Measurements from ENCODE around the gene SCFD2. TPM values are rescaled to one million over a fixed set of nuclear protein-coding genes. Genes with fewer than 3 reads are reported as not detected.

SCFD2 gene
- total and polyA plus RNA-seq, 7 donors, result 3.7 to 16.6 (median 10.7) TPM

GRCh38 chr4:52869656-52870055 is 496.2 kb downstream of the SCFD2 start:
- no peak for DNase-seq
- Histone ChIP-seq H3K27me3 (no peaks in the 10 kb centered on the region), H3K4me1 (peaks cover 0 to 44% (median 26%) of the 10 kb centered on the region in 4 donors), H3K9me3 (no peaks in the 10 kb centered on the region), H3K36me3 (no peaks in the 10 kb centered on the region), H3K27ac (no peak overlapping the region), H3K4me3 (no peak overlapping the region)
- intact Hi-C loops (cut with DNase I), result loop anchor here (10.0 kb wide), 1 partner anchor 325 kb away; no protein-coding TSS in a partner anchor
- TF ChIP-seq EP300 (IDR thresholded peaks at IDR 0.05) (no peak), POLR2AphosphoS5 (IDR thresholded peaks at IDR 0.05) (no peak), POLR2A (IDR thresholded peaks at IDR 0.05) (no peak), CTCF (IDR thresholded peaks at IDR 0.05) (no peak)
- WGBS, 2 donors, result 83 to 92% methylated on average over 1 of the region's 1 CpG

- no peaks in the 10 kb centered on the region for H3K9me3 ChIP-seq
- intact Hi-C loops (cut with DNase I), result loop anchor here (10.0 kb wide), 1 partner anchor 324 kb away; no protein-coding TSS in a partner anchor
- H3K4me3 ChIP-seq, result no peak overlapping the region
- H3K27ac ChIP-seq, result peak overlapping the region in 1 of 4 donors; percentile 5
- DNase-seq, result peak; percentile 70
- WGBS, 2 donors, result 71 to 78% methylated on average over 12 of the region's 12 CpGs
- H3K36me3 ChIP-seq, result no peaks in the 10 kb centered on the region
- peaks cover 0 to 47% (median 29%) of the 10 kb centered on the region in 4 donors for H3K4me1 ChIP-seq
- TF ChIP-seq EP300 (IDR thresholded peaks at IDR 0.05) (no peak), POLR2A (IDR thresholded peaks at IDR 0.05) (no peak), CTCF (IDR thresholded peaks at IDR 0.05) (no peak), POLR2AphosphoS5 (IDR thresholded peaks at IDR 0.05) (no peak)
- no peaks in the 10 kb centered on the region for H3K27me3 ChIP-seq
Observed at GRCh38 chr4:52869196-52869595, 496.7 kb downstream of the SCFD2 start.

DNA sequence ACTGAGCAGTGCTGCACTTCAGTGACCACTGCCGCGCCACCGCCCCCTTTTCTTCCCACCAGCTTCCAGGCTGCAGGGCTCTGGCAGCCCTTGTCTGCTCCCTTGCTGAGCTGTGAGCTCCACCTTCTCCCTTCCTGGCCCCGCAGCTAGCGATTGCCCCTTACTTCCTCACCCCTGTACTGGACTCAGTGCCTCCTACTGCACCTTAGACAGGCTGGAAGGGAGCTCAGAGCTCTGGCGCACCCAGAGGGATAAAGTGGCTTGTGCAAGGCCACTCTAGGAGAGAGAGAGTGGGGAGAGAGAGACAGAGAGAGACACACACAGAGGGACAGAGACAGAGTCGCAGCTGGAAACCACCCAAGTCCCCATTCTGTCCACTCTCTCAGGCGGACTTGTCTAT is 497.7 kb downstream of the SCFD2 start:
- Histone ChIP-seq H3K9me3 (no peaks in the 10 kb centered on the region), H3K4me3 (no peak overlapping the region), H3K36me3 (no peaks in the 10 kb centered on the region), H3K27me3 (peaks cover 0 to 3% (median 0%) of the 10 kb centered on the region in 3 donors), H3K4me1 (peaks cover 0 to 38% (median 29%) of the 10 kb centered on the region in 4 donors), H3K27ac (no peak overlapping the region)
- TF ChIP-seq EP300 (IDR thresholded peaks at IDR 0.05), result no peak
- DNase-seq, result no peak
- 86 to 87% methylated on average over 8 of the region's 8 CpGs for WGBS, 2 donors
- intact Hi-C loops (cut with DNase I), result loop anchor here (10.0 kb wide), 1 partner anchor 323 kb away; no protein-coding TSS in a partner anchor

DNA sequence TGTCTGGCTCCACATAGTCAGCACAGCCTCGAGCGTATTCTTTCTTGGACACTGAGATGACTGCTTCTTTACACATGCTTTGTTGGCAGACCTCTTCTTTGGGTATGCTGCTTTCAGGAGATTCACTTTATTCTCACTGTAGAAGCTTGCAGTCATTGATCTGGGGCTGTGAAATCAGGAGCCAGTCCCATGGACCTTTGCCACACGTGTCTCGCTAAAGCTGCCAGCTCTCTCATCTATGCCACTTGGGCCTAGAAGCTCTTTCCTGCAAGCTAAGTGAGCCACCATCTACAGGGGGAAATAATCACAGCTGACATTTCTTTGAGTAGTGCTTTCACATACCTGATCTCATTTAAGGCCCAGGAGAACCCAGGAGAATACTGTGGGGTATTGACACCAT is 498.7 kb downstream of the SCFD2 start:
- Histone ChIP-seq H3K27ac (no peak overlapping the region), H3K36me3 (no peaks in the 10 kb centered on the region), H3K9me3 (no peaks in the 10 kb centered on the region), H3K27me3 (peaks cover 0 to 11% (median 6%) of the 10 kb centered on the region in 3 donors), H3K4me3 (no peak overlapping the region), H3K4me1 (peaks cover 0 to 46% (median 37%) of the 10 kb centered on the region in 4 donors)
- intact Hi-C loops (cut with DNase I), result loop anchor here (10.0 kb wide), 1 partner anchor 322 kb away; no protein-coding TSS in a partner anchor
- WGBS, 2 donors, result 97% methylated on average over 4 of the region's 4 CpGs
- TF ChIP-seq POLR2AphosphoS5 (IDR thresholded peaks at IDR 0.05) (no peak), POLR2A (IDR thresholded peaks at IDR 0.05) (no peak), EP300 (IDR thresholded peaks at IDR 0.05) (no peak), CTCF (IDR thresholded peaks at IDR 0.05) (no peak)
- DNase-seq, result no peak

DNA sequence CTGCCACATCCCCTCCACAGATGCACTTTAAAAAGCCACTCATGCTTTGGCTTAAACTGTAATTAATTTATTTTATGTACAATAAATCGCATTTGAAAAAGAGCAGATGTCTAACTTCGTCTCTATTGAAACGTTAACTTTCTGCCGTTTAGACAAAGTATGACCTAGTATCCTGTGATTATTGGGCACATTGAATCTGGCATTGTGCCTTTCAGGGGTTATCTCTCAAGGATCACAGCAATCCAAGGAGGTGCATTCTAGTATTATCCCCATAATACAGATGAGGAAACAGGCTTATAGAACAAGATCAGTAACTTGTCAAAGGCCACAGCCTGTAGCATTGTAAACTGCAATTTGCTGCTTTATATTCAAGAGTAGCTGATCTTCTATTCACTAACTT is 499.1 kb downstream of the SCFD2 start:
- Histone ChIP-seq H3K4me1 (peaks cover 0 to 46% (median 38%) of the 10 kb centered on the region in 4 donors), H3K36me3 (no peaks in the 10 kb centered on the region), H3K27ac (no peak overlapping the region), H3K9me3 (no peaks in the 10 kb centered on the region), H3K4me3 (no peak overlapping the region), H3K27me3 (peaks cover 0 to 11% (median 6%) of the 10 kb centered on the region in 3 donors)
- 77 to 81% methylated on average over 4 of the region's 4 CpGs for WGBS, 2 donors
- intact Hi-C loops (cut with DNase I), result loop anchor here (10.0 kb wide), 1 partner anchor 322 kb away; no protein-coding TSS in a partner anchor
- TF ChIP-seq EP300 (IDR thresholded peaks at IDR 0.05) (no peak), POLR2AphosphoS5 (IDR thresholded peaks at IDR 0.05) (no peak), CTCF (IDR thresholded peaks at IDR 0.05) (no peak), POLR2A (IDR thresholded peaks at IDR 0.05) (no peak)
- no peak for DNase-seq

All from sigmoid colon (tissue), 7 donors.